NCI-H748 (cell line): ENCODE data around the gene TMEM245.

Experiments
- DNase-seq: peaks from one replicate; lab custom pipeline; 2025; ENCODE audit not compliant: unreplicated experiment; lab: John Stamatoyannopoulos, UW

Gene TMEM245

GRCh38 chr9:109107402-109108240 is 12.1 kb downstream of the TMEM245 start:
- no peak for DNase-seq

- no peak for DNase-seq
Measured at GRCh38 chr9:109101810-109102209, 17.9 kb downstream of the TMEM245 start.

- DNase-seq: no peak
Measured at GRCh38 chr9:109101202-109101595, 18.5 kb downstream of the TMEM245 start.

GRCh38 chr9:109100543-109101201 is 19.1 kb downstream of the TMEM245 start:
- DNase-seq: no peak

- DNase-seq: no peak
Measured at GRCh38 chr9:109098960-109099308, 20.8 kb downstream of the TMEM245 start.

GRCh38 chr9:109098171-109098959 is 21.4 kb downstream of the TMEM245 start:
- no peak for DNase-seq

GRCh38 chr9:109097146-109097545 is 22.6 kb downstream of the TMEM245 start:
- DNase-seq: no peak

- DNase-seq: no peak
Measured at GRCh38 chr9:109095321-109095720, 24.4 kb downstream of the TMEM245 start.

- no peak for DNase-seq
Measured at GRCh38 chr9:109094268-109094667, 25.5 kb downstream of the TMEM245 start.

- no peak for DNase-seq
Measured at GRCh38 chr9:109092587-109092986, 27.2 kb downstream of the TMEM245 start.

- no peak for DNase-seq
Measured at GRCh38 chr9:109092051-109092580, 27.6 kb downstream of the TMEM245 start.

GRCh38 chr9:109088221-109088620 is 31.5 kb downstream of the TMEM245 start:
- DNase-seq: no peak

GRCh38 chr9:109087795-109088194 is 32.0 kb downstream of the TMEM245 start:
- DNase-seq: no peak

- DNase-seq: no peak
Measured at GRCh38 chr9:109086221-109086620, 33.5 kb downstream of the TMEM245 start.

GRCh38 chr9:109085510-109085909 is 34.2 kb downstream of the TMEM245 start:
- no peak for DNase-seq

- no peak for DNase-seq
Measured at GRCh38 chr9:109083813-109084405, 35.8 kb downstream of the TMEM245 start.

- no peak for DNase-seq
Measured at GRCh38 chr9:109083141-109083540, 36.6 kb downstream of the TMEM245 start.

- DNase-seq: no peak
Measured at GRCh38 chr9:109082091-109082620, 37.6 kb downstream of the TMEM245 start.

GRCh38 chr9:109074236-109074889 is 45.4 kb downstream of the TMEM245 start:
- DNase-seq: no peak

GRCh38 chr9:109072821-109073435 is 46.8 kb downstream of the TMEM245 start:
- DNase-seq: no peak
